GM12872 (cell line): ENCODE results near the gene SIL1.

Experiments used
- TF ChIP-seq, protein P1 (sequence below): IDR thresholded peaks from 3 replicates; pipeline ENCODE4 v1.5.1; 2011; ENCODE audit warnings: low read depth, mild to moderate bottlenecking, low read length, moderate library complexity; ENCODE audit not compliant: insufficient read depth

Gene SIL1

DNA sequence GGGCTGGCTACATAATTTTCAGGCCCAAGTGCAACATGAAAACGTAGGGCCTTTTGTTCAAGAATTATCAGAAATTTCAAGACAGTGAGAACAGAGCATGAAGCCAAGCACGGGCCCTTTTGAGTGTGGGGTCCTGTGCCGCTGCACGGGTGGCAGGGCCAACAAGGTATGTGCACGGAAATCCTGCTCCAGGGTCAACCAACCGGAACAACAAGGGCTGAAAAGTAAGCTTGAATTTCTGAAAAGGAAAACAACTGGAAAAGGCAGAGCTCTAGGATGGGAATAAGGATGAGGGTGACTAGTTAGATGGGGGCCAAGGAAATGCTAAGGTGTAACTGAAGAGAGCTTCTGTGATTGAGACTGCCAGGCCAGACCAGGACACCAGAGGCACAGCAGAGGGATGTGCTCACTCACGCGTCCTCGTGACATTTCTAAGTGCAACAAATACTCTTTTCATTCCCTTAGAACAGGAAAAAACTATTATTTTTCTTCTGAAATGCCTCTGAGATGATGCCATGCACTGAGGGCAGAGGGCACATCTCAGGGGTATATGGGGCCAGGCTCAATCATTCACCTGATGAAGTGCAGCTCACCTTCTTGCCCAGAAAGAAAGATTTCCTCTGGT is 242.4 kb downstream of the SIL1 start:
- TF ChIP-seq, protein P1, sequence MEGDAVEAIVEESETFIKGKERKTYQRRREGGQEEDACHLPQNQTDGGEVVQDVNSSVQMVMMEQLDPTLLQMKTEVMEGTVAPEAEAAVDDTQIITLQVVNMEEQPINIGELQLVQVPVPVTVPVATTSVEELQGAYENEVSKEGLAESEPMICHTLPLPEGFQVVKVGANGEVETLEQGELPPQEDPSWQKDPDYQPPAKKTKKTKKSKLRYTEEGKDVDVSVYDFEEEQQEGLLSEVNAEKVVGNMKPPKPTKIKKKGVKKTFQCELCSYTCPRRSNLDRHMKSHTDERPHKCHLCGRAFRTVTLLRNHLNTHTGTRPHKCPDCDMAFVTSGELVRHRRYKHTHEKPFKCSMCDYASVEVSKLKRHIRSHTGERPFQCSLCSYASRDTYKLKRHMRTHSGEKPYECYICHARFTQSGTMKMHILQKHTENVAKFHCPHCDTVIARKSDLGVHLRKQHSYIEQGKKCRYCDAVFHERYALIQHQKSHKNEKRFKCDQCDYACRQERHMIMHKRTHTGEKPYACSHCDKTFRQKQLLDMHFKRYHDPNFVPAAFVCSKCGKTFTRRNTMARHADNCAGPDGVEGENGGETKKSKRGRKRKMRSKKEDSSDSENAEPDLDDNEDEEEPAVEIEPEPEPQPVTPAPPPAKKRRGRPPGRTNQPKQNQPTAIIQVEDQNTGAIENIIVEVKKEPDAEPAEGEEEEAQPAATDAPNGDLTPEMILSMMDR = no peak

DNA sequence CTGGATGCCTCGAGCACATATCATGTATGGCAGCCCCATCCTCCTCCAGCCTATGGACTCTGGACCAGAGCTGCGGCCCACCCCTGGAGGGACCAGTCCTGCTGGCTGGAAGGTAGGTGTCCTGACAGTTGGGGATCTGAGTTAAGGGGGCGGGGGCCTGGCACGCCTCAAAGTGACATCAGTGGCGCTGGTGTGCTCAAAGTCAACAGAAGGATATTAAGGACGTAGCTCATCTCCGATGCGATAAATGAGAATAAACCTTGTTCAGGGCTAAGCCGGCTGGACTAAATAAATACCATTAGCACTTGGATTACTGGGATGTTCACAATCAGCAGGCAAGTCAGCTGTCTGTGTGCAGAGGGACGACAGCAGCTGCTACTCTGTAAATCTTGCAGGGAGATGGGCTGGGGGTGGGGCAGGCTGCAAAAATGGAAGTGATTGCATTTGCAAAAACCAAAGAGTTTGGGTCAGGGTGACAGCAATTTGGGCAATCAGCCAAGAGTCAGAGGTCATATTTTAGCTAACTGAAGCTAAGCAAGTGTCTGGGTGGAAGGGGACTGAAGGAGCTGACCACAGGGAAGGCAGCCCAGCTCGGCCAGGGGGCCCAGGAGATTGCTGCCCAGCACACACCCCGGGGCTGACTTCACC is 243.0 kb downstream of the SIL1 start:
- TF ChIP-seq, protein P1 = no peak

DNA sequence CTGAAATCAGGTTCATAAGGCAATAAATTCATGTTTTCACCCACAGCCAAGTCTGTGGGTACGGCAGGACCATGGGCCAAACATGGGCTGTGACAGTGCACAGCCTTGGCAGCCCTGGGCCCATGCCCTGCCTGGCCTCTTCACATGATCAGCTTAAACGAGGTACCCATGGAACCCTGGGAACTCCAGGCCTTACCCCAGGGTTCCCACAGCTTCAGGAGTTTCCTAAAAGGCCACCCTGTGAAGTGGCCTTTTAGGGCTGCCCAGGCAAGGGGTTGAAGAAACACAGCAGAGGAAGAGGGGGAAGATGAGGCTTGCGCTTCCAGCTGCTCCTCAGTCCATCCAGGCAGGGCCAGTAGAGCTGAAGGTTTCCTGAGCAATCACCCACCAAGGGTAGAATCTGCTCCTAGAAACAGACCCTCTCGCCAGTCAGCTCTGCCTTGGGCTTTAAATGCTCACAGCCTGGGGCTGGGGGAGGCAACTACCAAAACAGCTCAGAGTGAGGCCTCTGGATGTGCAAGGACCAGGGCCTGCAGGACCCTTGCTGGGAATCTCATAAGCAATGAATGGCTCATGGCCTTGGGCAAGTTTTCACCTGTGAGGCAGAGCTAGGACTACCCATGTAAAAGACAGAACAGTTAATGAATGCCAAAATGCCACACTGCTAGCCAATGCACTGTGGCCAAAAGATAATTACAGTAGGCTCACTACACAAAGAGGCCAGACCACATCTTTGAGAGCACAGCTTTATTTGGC is 243.7 kb downstream of the SIL1 start:
- TF ChIP-seq, protein P1 = no peak

DNA sequence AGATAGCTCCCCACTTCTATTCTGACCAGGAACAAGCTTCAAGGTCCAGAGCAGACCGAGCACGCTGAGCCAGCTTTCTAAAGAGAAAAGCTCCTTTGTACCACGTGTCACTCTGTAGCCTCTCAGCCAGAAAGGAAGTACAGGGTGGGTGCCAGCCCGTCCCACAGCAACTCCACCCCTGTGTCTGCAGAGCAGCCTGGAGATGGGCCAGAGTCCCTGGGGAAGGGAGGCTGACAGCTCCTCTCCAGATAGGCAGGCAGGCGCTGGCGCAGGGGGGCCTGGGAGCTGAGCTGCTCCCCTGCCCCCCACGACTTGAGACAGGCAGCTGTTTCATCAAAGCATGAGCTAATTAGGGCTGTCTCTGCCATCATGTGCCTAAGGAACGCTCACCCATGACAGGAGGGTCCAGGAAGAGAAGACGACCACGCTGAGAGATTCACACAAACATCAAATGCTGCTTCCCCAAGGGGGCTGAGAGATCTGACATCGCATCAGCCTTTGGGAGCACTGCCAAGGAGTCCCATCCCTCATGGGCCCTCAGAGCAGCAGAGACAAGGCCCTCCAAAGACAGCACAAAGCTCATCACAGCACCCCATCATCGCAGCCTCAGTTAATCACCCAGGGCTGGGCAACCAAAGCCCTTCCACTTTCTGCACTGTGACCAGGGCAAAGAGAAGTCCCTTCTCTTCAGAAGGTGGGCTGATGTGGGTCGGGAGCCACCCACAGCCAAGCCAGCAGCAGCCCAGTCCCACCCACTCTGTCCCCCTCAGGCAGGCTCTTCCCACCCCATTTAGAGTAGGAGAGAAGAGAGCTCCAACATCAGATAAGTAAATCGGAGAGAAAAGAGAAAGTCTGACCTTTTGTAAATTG is 244.5 kb downstream of the SIL1 start:
- TF ChIP-seq, protein P1 = no peak

DNA sequence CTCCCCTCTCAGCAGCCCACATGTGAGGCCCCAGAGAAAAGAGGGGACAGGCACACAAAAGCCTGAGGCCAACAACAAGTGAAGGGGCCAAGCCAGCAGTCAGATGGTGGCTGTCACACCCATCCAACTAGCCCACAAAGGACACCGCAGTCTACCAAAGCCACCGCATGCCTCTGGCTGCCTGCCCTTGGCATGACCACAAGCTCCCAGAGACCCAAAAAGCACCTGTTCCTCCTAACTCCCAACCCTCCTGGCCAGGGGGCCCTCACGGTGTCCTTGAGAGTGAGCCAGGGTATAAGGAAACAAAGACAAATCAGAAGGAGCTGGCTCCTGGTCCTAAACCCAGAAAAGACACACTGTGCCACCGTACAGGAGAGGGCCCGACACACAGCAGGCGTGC is 245.2 kb downstream of the SIL1 start:
- TF ChIP-seq, protein P1 = no peak

DNA sequence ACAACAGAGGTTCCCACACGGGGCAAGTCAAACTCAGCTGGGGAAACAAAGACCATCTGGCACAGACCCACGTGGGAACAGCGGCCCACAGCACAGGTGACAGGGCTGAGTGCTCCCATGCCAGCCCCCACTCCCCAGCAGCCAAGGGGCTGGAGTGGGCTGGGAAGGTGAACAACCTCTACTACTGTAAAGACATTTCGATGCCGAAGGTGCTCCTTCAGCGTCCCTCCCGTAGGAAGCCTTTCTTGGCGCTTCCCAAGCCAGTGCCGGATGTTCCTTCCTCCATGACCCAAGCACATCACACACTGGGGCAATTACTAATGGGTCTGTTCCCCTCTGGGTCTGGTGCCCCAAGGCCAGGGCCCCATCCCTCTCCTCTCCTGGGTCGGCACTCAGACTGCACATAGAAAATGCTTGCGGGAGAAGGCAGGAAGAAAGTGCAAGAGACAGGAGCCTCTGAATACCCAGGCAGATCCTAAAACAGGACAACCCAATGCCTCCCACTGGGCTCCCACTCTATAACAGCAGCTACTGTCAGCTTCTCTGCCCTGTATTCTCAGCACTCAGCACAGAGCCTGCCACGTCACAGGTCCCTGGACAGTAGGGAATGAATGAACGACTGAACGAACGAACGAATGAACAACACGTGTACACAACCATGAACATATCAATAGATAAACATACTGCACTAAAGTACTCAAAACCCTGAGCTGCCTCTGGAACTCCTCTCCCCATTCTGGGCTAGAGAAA is 246.0 kb downstream of the SIL1 start:
- TF ChIP-seq, protein P1 = no peak
